Left renal pelvis (tissue), 4 donors: ENCODE results near the gene UBAP1. TPM values are rescaled to one million over a fixed set of nuclear protein-coding genes. Genes with fewer than 3 reads are reported as not detected.
"Not testable (repeated sequence)": the region's sequence is repeated elsewhere in the genome, so short reads cannot be mapped to it uniquely, and the experiment has no call there.

Source experiments
- DNase-seq, 4 donors: peaks; one replicate each; pipeline ENCODE4 v3.0.0-alpha.2; 2013; ENCODE audit warnings: low read depth in 4 of 4, low spot score in 3 of 4
- polyA plus RNA-seq, 4 donors: library from polyadenylated mRNA; unstranded; fragments of 120-200 nt; gene quantifications; one replicate each; pipeline ENCODE4 v1.2.1, GENCODE V29; 2013; ENCODE audit not compliant: insufficient read length in 4 of 4

The UBAP1 gene
- polyA plus RNA-seq, 4 donors, result 48.9 to 62.0 (median 58.6) TPM

DNA sequence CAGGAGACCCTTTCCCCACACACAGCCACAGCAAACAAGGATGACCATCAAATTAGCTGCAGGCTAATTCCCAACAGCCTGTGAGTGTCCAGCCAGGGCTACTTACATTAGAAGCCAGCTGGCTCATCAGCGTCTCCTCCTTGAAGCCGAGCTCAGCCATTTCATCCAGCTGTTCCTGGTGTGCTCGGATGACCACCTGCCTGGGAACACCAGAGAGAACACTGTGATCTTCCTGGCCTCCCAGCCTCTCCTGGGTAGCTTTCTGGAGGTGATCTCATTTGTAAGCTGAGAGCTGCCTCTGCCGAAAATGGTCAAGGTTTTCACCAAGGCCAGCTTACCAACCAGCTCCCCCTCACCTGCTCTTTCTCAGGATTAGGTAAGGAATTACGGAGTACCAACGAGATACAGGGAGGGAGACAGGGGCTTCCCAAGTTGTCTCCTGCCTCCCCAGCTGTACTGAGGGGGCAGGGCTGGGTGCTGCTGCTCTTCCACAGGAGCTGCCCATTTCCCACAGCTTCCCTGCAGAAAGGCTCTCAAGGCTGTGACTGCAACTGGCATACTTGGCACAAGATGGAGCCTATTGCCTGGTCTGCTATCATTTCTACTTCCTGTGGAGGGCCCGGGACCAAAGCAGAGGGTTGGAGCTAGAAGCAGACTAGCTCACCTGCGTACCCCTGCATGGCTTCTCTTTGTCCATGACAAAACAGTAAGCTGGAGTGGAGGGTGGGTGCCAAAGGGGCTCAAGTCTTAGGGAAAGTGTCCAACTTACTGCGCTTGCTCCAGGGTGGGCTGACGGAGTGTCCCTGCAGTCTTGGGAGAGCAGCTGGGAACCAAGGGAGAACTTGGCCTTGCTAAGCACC, 76.4 kb downstream of the UBAP1 start:
- DNase-seq, result no peak

DNA sequence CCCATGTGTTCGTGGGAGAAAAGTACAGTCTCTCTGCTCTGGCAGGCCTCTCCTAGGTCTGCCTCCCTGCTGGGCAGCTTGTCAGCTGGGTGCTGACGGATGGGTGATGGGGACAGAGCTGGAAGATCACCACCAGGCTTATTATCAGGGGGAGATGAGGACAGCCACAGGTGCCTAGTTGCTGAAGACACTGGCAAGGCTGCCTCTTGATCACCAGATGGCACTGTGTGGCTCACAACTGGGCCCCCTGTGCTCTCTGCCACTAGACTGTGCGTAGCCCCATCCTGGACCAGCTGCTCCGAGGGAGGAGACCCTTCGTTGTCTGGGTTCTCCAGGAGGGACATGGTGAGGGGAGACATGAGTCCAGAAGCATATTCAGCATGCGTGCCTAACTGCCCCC, 77.3 kb downstream of the UBAP1 start:
- DNase-seq, result no peak

DNA sequence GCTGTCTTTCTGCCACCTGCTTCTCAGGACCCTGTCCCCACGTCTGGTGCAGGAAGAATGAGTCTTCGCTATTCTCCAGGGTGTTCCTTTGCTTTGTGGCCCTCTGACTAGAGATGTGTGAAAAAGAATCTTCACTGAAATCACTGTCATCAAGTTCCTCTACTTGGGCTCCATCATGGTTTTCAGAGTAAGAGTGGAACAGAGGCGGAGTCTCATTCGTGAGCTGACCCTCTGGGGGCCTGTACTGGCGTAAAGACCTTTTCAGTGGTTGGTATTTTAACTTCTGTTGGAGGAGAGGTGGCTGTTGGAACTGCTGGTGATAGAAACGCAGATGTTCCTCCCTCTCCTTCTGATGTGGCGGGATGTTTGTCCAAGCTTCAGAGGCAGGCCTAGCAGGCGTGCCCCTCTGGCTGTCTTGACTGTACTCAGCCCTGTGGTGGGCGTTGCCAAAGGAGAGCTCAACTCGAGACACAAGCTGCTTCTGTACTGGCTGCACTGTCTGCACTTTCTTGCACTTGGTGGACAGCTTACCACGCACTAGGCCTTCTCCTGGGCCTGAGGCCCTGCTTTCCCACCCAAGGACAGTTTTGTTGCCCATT, 78.2 kb downstream of the UBAP1 start:
- DNase-seq, result no peak

DNA sequence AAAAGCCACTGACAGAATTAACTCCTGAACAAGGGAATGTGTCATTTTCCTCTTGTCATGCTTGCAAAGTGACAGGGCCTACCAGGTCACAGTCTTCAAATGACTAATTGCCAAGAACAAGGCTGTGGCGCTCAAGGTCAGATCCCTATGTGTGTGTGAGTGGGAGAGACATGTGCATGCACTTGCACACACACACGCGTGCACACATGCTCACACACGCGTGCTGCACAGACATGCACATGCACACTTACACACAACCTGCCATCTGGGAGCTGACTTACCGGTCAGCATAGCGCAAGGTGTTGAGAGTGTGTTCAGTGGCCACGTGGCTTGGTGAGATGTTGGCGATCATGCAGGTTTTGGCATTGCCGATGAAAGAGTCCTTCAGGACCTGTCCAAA, 80.5 kb downstream of the UBAP1 start:
- no peak for DNase-seq

DNA sequence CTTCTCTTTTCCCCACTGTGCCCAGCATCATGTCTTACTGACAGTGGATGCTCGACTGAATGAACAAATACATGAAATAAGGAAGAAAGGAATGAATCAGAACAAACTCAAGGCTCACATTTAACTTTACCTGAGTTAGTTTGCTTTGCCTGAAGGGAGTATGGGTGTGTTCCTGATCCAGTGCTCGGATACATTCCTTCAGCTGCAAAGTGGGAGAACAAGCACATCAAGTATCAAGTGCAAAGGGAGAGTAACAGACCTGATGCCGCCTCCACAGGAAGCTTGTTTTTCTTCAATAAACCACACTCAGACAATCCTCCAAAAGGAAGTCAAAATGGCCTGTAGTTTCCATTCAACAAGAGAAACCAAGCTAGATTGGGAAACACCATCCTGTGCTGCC, 84.1 kb downstream of the UBAP1 start:
- no peak for DNase-seq

DNA sequence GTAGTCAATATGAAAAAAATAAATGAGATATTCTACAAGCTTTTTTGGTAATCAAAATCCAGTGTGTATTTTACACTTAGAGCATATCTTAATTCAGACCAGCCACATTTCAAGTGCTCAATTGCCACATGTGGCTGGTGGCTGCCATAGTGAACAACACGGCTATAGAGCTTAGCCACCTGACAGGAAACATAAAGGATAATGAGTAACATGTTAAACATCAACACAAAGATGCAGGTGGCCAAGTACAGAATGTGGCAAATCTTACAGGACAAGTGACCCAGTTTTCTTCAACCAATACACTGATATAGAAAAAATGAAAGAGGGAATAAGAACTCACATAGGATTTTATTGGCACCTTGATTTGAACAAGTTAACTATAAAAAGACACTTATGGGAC, 88.8 kb downstream of the UBAP1 start:
- no peak for DNase-seq

DNA sequence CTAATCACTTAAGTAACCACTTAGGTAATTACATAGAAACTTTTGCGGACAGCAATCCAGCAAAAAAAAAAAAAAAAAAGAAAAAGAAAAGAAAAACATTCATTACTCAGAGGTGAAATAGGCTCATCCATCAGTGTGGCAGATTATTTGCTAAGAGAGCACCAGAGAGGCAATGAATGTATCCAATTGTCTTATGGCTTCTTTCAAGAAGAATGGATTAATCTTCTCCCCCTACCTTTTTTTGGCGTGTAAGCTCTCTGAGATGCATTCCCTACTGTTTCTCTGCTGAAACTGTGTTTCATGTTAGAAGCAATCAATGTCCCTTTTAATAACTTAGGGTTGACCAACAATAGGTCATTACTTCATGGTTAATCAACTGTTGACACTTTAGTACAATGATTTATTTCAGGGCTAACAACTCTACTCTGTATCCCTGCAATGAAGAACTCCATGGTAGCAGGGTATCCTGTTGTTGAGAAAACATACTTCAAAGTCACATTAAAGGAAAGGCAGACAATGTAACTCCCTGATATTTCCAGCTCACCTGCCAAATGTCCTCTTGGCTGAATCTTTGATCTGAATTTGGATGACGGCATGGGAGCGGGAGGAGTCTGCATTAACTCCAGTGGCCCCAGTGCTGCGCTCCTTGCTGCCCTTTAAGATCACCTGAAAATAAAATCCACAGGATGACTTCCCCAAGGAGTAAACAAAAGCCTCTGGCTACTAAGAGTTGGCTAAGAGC, 92.6 kb downstream of the UBAP1 start:
- DNase-seq, result peak in 1 of 4 donors; percentile 54

DNA sequence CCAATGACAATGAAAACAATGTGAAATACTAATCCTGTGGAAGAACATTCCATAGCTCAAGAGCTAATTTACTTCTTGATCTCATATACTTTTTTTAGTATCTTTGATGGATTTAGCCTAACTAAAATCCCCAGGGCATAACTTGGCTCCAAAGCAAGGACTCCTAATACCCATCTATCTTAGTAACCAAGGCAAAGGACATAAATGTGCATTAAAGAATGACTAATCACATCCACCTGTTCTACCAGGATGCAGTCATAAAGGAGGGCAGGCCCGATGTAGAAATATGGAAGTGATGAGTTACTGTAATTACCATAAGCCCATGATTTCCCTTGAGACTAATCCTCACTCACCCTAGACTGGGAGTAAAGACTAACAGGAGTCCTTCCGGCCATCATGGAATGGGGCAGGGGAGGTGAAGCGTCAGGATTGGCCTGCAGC, 93.3 kb downstream of the UBAP1 start:
- DNase-seq, result peak in 1 of 4 donors; percentile 15

DNA sequence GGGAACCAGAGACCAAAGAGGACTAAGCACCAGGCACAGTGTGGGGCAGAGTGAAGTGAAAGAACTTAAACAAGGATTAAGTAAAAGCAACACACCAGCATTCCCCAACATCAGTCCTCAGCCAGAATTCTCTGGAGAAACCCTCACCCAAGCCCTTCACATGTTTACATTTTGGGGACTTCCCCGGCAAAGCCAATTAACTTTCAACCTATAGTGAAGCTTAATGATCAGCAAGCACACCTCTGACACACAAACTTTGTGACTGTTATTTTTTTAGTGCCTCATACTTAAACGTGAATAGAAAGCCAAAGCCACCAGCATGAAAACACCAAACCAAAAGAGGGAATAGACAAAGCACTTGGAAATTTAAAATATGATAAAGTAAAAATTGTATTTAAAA, 94.7 kb downstream of the UBAP1 start:
- DNase-seq, result not testable (repeated sequence)

DNA sequence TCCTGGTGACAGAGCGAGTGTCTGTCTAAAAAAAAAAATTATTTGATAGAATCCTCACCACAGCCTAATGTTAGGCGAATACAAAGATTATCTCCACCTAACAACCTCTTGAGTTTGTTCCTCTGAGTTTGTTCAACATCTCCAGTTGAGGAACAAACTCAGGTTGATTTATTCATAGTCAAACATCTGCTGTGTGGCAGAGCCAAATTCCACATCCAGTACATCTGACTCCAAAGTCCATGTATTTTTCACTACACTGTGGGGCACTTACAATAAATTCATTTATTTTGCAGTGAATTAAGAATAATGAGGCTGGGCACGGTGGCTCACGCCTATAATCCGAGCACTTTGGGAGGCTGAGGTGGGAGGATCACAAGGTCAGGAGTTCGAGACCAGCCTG, 97.0 kb downstream of the UBAP1 start:
- no peak for DNase-seq

DNA sequence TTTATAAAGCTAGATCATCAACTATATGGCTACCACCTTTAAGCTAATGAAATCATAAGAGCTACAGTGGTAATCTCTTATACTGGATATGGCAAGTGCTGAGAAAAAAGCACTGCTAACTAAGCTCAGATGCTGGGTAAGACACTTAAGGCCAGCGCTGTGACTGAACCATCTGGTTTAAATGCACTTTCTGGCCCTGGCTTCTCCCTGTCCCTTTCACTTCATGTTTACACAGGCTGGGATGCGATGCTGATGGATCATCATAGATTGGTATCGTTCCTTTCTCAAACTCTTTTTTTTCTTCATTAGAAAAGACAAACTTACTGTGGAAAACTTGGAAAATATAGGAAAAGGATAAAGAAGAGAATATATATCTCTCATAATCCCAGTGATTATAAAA, 97.9 kb downstream of the UBAP1 start:
- no peak for DNase-seq

DNA sequence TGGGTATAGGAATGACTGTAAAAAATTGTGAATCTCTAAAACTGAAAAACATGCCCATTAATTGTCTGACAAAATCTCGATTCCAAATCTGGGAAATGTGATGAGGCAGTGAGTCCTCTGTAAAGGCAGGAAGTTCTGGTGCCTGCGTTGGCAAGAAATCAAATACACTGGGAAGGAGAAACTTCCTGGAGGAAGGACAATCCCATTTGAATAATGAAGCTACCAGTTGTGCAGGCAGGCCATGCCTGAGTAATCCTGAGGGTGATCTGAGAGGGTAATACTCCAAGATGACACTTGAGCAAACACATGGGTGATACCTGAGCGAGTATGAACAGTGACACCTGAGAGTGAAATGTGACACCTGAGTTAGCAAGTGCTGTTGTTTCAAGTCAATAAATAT, 100.6 kb downstream of the UBAP1 start:
- peak in 2 of 4 donors; percentile 10 to 25 for DNase-seq

DNA sequence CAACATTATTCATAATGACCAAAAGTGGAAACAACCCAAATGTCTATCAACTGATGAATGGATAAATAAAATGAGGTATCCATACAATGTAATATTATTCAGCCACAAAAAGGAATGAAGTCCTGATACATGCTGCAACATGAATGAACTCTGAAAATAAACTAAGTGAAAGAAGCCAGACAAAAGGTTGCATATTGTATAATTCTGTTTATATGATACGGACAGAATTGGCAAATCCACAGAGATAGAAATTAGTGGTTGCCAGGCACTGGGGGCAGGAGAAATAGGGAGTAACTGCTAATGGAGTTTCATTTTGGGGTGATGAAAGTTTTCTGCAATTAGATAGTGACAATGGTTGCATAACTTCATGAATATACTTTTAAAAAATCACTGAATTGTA, 103.3 kb downstream of the UBAP1 start:
- DNase-seq, result no peak

DNA sequence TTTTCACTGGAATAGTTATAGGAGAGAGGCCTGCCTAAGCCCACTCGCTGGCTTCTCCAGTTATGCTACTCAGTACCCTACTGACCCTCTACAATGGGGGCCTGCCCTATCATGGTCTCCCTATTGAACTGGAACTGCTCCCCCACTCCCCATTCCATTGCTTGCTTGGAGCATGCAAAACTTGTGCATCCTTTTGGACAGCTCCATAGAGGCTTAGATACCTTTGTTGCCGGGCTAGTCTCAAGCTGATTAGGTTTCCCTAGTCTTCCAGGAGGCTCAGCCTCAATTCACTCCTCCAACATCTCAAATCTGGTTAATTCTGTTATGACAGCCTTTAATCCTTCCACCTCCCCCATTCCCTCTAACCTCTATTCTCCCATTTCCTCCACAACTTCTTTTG, 110.3 kb downstream of the UBAP1 start:
- no peak for DNase-seq

DNA sequence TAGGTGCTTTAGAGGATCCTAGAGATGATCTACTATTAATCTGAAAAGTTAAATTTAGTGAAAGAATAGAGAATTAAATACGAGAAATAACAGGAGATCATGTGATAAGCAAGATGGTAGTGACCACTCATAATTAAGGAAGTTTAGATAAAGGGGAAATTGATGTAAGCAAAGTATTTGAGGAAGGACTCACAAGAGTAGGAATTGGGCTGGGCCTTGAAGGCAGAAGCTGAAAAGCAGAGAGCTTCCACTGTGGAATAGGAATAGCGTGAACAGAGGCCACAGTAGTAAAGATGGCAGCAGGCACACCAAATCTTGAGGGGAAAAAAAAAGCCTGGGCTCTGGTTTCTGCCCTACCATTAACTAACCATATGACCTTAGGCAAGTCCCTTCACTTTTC, 112.2 kb downstream of the UBAP1 start:
- DNase-seq, result no peak

DNA sequence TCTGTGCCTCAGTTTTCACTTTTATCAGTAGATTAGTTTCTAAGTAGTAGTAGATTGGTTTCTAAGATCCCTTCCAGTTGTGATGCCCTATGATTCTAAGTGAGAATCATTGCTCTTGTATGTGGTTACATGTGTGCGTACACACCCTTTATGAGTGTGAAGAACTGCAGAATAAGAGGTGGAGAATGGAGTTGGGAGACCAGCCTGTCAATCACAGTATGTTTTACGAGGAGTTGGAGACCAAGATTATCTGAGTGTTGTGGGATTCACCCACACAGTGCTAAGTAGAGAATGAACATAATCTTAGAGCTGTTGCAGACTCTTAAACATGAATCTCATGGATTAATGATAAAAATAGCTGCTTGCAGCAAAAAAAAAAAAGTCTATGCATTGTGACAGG, 112.6 kb downstream of the UBAP1 start:
- DNase-seq, result no peak

DNA sequence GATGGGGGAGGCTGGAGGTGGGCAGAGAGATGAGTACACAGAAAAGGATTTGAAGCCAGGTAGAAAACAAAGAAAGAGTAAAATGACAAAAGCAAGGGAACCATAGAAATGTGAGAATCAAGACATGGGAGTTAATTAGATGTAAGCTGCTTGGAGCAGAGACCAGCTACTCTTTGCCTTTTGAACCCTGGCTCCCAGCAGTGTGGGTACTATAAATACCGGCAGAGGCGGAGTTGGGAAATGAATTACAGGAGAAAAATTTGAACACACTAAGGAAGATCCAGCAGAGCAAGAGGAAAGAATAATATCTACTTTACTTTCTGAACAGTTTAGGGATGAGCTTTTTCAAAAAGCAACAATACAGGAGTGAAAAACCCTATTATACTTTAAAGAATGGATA, 113.7 kb downstream of the UBAP1 start:
- no peak for DNase-seq

DNA sequence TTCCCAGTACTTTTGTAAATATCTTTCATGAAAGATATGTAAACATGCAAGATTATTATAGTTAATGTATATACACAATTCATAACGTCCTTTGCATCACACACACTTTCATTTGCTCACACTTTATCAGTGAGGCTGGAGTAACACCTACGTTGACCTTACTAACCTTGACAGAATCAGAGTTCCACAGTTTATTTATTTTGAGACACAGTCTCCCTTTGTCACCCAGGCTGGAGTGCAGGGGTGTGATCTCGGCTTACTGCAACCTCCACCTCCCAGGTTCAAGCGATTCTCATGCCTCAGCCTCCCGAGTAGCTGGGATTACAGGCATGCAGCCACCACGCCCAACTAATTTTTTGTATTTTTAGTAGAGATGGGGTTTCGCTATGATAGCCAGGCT, 122.2 kb downstream of the UBAP1 start:
- DNase-seq, result not testable (repeated sequence)
